NCI-H146 treated with DMSO at 0.1 percent for 48 hours (cell line): ENCODE measurements around the gene FUCA1.
"Not testable (repeated sequence)": the region's sequence is repeated elsewhere in the genome, so short reads cannot be mapped to it uniquely, and the experiment has no call there.

Experiments used
- DNase-seq: peaks from one replicate; lab custom pipeline; 2025; ENCODE audit not compliant: unreplicated experiment; lab: John Stamatoyannopoulos, UW

Gene FUCA1

DNA sequence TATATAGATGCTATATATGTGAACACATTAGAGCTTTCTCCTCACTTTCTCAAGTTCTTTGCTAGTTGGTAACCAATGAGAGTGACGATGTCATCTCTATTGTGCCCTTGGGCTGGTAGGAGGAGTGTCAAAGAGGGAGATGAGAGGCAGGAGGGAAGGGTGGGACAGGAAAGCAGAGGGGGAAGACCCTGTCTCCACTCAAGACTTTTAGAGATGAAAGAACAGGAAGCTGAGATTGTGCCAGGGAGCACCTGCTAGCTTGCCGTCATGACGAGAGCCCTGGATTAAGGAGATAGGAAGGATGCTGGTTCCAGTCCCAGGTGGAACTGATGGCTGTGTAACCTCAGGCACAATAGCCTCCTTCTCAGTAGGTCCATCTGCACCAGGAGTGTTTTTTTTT, 28.4 kb upstream of the FUCA1 start:
- DNase-seq, result no peak

DNA sequence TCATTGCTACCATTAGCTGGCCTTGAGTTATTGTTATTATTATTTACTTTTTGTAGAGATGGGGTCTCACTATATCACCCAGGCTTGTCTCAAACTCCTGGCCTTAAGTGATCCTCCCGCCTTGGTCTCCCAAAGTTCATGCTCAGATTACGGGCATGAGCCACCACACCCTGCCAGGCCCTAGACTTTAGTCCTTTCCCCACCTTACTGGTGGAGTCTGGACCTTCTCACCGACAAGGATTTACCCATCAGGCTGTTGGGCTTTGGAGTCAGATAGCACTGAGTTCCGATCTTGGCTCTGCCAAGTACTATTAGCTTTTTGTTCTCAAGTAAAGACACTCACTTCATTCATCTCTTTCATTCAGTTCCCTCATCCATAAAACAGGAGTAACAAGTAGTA, 27.9 kb upstream of the FUCA1 start:
- no peak for DNase-seq

DNA sequence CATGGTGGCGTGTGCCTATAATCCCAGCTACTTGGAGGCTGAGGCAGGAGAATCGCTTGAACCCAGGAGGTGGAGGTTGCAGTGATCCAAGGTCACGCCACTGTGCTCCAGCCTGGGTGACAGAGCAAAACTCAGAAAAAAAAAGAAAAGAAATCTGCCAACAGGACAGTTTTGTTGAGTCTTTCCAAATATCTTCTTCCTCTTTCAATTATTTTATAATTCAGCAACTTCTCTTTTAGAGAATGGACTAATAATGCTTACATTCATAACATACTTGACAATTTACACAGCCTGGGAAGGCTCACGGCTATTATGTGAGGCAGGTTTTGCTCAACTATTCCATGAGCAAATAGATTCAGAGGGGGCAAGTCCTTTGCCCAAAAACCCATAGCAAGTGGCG, 27.0 kb upstream of the FUCA1 start:
- no peak for DNase-seq

DNA sequence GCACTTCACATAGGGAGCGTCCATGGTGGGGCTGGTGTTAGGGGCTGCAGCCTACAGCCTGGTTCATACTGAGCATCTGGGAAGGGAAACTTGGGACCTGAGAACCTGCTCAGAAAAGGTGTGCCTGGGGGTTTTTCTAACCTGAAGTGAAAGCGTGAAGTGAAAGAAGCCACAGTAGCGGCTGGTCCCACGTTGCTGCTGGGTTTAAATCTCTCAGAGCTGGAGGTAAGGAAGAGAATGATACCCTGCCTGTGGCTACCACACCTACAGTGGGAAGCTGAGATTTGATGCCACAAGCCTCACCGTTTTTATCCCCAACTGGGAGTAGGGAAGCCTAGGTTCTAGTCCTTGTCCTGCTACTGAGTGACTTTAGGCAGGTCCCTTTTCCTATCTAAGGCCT, 21.0 kb upstream of the FUCA1 start:
- no peak for DNase-seq

DNA sequence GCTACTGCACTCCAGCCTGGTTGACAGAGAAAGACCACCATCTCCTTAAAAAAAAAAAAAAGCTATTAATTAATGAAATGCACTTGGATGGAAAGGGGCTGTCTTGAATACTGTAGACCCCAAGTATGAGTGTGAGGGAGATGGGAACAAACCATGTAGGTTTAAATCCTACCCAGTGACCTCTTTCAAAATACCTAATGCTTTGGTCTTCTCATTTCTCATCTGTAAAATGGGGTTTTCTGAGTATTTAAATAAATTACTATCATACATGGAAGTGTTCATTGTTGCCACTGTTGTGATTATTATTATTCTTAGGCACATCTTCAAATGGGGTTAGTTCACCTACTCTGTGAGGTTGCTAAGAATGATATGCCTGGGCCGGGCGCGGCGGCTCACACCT, 17.1 kb upstream of the FUCA1 start:
- no peak for DNase-seq

DNA sequence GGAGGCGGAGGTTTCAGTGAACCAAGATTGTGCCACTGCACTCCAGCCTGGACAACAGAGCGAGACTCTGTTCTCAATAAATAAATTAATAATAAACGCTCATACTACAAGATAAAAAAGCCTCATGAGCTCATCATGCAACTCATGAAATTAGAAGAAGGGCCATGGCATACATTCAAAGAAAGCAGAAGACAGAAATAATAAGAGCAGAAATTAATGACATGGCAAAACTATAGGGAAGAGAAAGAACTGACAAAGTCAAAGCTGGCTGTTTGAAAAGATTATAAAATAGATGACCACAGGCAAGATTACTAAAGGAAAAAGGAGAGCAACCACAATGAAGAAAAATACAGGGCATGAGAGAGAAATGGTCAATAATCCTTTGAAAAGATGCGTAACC, 14.7 kb upstream of the FUCA1 start:
- DNase-seq, result no peak

DNA sequence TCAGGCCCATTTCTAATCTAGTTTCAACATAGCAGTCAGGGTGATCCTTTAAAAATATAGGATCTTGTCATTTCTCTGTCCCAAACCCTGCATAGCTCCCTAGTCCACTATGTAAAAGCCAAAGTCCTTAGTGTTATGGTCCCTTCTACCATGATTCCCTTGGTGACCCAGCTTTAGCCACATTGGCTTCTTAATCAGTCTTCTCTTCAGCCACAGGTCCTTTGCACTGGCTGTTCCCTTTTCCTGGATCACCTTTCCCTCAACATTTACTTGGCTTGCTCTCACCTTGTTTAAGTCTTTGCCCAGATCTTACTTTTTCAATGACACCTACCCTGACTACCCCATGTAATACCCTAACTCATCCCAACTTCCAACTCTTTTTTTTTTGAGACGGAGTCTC, 11.7 kb upstream of the FUCA1 start:
- DNase-seq, result no peak

DNA sequence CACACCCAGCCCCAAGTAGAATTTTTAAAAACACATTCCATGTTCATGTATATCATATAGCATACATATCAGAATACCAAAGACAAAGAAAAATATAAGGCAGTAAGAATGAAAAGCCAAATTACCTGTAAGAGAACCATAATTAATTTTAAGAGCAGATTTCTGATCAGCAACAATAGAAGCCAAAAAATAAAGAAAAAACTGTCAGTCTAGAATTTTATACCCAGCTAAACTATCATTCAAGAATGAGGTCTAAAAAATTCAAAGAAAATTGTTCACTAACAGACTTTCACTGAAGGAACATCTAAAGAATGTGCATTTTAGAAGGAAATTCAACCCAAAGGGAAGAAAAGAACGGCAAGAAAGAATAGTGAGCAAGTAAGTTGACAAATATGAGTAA, 10.6 kb upstream of the FUCA1 start:
- DNase-seq, result no peak

DNA sequence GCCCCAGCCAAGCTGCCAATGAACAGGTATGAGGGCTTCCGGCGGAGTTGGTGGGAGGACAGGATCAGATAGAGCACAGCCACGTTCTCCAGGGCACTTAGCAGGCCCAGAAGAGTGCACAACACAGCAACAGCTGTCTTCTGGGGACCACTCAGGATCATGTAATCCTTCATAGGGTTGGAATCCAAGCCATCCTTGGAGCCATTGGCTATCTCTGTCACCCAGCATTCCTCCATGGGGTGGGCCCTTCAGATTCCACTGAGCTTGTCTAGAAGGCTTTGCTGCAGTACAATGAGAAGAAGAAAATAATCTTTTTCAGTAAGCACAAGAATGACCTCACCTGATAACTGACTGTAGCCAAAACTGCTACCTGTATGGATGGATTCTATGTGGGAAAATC, 7.3 kb upstream of the FUCA1 start:
- DNase-seq, result no peak

DNA sequence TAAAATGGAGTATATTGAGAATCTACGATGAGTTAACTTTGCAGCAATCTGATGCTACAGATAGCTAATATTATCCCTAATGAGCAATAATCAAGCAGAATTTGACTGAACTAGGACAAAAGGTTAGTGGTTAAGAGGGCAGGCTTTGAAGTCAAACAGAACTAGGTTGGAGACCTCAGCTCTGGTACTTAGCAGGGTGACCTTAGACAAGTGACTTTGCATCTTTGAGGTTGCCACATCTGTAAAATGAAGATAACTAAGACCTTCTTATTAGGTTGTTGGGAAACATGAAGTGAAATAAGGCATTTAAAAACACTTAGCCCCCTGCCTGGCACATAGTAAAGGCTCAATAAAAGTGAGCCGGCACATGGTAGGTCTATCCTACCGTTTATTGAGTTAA, 4.3 kb upstream of the FUCA1 start:
- no peak for DNase-seq

DNA sequence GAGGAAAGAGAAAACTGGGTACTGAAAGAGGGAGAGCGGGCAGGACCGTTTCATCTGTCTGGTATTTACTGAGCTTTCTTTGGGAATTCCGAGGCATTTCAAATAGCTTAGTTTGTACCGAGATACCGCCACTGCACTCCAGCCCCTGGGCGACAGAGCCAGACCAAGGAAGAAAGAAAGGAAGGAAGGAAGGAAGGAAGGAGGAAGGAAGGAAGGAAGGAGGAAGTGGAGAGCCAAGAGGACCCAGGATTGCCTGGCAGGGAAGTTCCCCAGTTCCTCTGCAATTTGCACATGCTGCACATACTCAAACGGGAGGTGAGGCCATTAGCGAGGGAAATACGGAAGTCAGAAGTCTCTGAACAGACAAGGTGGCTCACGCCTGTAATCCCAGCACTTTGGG, 961 bp upstream of the FUCA1 start:
- no peak for DNase-seq

DNA sequence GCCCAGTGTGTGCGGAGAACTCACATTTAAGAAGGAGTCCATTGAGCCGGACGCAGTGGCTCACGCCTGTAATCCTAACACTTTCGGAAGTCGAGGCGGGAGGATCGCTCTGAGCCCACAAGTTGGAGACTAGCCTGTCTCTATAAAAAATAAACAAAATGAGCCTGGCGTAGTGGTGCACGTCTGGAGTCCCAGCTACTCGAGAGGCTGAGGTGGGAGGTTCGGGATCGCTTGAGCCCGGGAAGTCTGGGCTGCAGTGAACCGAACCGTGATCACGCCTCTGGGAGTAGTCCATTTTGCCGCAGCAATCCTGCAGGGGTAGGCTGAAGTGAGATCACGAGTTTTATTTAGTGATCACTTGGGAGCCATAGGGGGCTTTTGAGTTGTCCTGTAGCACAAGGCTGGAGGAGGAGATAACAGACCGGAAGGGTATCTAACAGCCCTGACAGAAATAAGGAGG, 497 bp upstream of the FUCA1 start:
- DNase-seq, result peak; percentile 44

DNA sequence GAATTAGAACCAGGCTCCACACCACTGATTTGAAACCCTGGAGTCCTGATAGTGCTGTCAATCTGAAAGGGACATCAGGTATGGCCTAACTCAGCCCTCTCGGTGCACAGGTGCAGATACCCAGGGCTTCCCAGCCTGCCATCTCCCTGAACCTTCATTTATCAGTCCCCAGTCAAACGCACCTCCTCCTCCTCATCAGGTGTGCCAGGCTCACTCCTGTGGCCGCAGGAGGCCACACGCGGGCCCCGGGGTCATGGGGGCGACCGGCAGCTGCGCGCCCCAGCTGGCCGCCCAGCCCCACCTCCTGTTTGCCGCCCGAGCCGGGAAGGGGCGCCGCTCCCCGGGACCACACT, 572 bp downstream of the FUCA1 start:
- no peak for DNase-seq

DNA sequence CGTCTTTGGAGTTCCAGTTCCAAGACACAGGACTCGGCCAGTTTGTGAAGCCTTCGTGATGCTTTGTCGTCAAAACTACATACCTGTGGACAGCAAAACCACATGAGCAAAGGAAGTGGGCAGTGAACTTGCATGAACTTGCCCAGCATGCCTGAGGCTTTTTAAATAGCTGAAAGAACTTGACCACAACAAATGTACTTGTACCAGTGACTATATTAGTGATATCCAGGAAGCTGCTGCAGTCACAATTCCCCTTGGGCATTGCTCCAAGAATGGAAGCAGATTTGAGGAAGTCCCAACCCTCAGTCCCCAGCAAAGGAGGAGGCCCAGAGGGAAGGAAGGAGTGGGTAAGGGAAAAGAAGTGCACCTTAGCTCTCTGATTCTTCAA, 2.6 kb downstream of the FUCA1 start:
- no peak for DNase-seq

DNA sequence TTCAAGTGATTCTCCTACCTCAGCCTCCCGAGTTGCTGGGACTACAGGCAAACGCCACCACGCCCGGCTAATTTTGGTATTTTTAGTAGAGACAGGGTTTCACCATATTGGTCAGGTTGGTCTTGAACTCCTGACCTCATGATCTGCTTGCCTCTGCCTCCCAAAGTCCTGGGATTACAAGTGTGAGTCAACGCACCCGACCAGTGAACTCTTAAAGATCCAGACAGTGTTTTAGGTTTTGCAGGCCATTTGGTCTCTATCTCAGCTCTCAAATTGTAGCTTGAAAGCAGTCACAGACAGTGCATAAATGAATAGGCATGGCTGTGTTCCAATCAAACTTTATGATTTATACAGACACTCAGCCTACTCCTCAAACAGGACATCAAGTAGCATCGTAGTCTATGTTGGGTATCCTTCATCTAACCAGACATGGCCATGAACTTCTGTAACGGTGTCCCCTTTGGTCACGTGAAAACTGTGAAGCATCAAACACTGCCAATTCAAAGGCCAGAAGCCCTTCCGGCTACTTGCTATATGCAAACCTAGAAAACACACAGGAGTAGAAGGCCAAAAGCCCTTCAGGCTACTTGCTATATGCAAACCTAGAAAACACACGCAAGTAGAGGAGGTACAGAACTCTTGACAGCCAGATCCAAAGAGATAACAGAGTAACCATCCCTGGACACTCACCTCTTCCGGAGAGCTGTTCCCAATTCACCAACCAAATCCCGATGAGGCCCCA, 3.1 kb downstream of the FUCA1 start:
- DNase-seq, result no peak

DNA sequence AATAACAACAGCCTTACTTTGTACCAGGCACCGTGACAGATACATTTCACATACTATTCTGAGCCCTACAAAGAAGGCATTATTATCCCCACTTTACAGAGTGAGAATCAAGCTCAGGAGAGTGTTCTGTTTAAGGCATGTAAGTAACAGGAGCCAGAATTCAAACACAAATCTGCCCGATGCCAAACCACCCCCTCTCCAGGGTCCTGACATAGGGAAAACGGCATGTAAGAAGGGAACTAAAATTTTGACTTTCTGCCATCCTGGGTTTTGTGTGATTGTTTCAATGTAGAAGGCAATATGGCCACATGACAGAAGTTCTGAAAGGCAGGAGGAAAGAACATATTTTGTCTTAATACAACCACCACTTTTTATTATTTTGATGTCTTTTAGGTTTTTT, 5.5 kb downstream of the FUCA1 start:
- no peak for DNase-seq

DNA sequence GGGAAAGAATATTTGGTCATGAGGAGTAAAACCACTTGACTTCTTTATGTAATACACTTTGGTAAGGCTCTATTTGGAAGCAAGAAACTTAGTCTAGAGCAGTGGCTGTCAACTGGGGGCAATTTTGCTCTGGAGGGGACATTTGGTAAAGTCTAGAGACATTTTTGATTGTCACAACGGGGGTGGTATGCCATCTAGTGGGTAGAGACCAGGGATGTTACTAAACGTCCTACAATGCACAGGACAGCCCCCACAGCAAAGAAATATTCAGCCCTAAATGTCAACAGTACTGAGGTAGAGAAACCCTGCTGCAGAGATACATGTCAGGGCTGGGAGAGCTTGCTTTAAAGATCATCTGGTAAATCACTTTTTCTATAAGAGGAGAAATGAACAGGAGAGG, 13.5 kb downstream of the FUCA1 start:
- DNase-seq, result no peak

DNA sequence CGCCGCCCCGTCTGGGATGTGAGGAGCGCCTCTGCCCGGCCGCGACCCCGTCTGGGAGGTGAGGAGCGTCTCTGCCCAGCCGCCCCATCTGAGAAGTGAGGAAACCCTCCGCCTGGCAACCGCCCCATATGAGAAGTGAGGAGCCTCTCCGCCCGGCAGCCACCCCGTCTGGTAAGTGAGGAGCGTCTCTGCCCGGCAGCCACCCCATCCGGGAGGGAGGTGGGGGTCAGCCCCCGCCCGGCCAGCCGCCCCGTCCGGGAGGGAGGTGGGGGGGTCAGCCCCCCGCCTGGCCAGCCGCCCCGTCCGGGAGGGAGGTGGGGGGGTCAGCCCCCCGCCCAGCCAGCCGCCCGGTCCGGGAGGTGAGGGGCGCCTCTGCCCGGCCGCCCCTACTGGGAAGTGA, 15.0 kb downstream of the FUCA1 start:
- DNase-seq, result not testable (repeated sequence)

DNA sequence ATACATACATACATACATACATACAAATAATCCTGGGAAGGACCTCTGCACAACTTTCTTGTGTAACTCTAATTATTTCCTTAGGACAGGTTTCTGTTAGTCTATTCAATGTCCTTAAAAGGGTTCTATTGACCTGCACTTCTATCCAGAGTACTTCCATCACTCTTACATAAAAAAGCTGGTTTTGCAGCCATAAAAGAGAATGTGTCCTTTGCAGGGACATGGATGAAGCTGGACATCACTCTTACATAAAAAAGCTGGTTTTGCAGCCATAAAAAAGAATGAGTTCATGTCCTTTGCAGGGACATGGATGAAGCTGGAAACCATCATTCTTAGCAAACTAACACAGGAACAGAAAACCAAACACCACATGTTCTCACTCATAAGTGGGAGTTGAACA, 16.7 kb downstream of the FUCA1 start:
- not testable (repeated sequence) for DNase-seq

DNA sequence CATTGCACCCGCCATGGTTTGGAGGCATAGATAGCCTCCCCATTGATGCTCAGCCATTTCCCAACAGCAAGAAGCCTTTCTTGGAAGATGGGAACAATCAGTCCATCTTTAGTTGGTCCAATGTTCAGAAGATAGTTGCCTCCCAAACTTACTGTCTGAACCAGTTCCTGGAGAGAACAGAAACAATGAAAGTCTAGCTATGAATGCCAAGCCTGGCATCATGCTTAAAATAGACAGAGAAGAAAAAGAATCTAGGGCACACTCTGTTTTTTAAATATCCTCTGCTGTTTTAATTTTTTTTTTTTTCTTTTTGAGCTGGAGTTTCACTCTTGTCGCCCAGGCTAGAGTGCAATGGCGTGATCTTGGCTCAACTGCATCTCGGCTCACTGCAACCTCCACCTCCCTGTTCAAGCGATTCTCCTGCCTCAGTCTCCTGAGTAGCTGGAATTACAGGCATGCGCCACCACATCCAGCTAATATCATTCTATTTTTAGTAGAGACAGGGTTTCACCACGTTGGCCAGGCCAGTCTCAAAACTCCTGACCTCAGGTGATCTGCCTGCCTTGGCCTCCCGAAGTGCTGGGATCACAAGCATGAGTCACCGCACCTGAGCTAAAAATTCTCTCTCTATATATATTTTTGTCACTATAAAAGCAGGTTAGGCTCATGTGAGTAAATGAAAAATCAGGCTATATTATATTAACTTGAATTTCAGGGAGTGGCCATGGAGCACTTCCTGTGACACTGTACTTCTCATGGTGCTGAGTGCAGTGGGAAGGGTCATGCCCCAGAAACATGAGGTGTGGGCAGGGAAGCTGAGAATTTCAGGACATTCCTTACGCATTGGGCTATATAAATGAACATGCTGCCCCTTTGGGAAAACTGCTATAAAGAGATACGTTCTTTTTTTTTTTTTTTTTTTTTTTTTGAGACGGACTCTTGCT, 19.1 kb downstream of the FUCA1 start:
- no peak for DNase-seq

DNA sequence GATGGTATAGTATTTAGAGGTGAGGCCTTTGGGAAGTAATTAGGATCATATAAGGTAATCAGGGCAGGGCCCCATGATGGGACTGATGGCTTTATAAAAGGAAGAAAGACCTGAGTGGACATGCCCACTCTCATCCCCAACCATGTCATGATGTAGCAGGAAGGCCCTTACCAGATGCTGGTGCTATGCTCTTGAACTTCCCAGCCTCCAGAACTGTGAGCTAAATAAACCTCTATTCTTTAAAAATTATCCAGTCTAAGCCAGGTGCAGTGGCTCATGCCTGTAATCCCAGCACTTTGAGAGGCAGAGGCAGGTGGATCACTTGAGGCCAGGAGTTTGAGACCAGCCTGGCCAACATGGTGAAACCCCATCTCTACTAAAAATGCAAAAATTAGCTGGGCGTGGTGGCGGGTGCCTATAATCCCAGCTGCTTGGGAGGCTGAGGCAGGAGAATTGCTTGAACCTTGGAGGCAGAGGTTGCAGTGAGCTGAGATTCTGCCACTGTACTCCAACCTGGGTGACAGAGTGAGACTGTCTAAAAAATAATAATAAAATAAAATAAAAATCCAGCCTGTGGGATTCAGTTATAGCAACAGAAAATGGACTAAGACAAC, 20.5 kb downstream of the FUCA1 start:
- not testable (repeated sequence) for DNase-seq

DNA sequence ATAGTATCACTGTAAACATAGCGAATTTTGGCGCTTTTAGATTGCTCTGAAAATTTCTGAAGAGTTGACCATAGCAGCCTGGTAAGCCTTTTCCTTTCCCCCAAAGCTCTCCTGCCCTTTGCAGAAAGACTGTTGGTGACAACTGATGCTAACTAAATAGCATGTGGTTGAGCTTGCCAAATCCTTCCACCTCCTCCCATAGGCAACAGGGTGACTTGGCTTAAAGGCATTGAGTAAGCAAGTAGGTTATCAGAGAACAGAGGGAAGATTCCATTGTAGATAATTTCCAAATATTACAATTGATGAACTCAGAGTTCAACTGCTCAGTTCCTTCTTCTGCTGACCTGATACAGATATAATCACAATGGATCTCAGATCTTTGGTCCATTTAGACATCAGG, 22.9 kb downstream of the FUCA1 start:
- no peak for DNase-seq
